Neural crest cell (in vitro differentiated cells): ENCODE data around the gene FOXK2. TPM values are rescaled to one million over a fixed set of nuclear protein-coding genes. Genes with fewer than 3 reads are reported as not detected.

ENCODE experiments used
- DNase-seq: peaks from one replicate; pipeline ENCODE4 v3.0.0; 2021; ENCODE audit warnings: low read depth, mixed read lengths, low spot score
- H3K27ac Mint-ChIP-seq: one replicate; pipeline ENCODE4 v1.8.0; 2021; ENCODE audit warnings: mild to moderate bottlenecking, mixed read lengths; ENCODE audit not compliant: unreplicated experiment
- H3K27me3 Mint-ChIP-seq: 2 replicates; pipeline ENCODE4 v1.8.0; 2021; ENCODE audit warnings: low read depth, mild to moderate bottlenecking, mixed read lengths
- H3K36me3 Mint-ChIP-seq: 2 replicates; pipeline ENCODE4 v1.8.0; 2021; ENCODE audit warnings: low read depth, mild to moderate bottlenecking, mixed read lengths
- H3K4me1 Mint-ChIP-seq: 2 replicates; pipeline ENCODE4 v1.8.0; 2021; ENCODE audit warnings: mixed read lengths
- H3K4me3 Mint-ChIP-seq: one replicate; pipeline ENCODE4 v1.8.0; 2021; ENCODE audit warnings: mild to moderate bottlenecking, mixed read lengths
- H3K9me3 Mint-ChIP-seq: 2 replicates; pipeline ENCODE4 v1.8.0; 2021; ENCODE audit warnings: mixed read lengths
- total RNA-seq: library from RNA; stranded (reverse); gene quantifications from 2 replicates; pipeline ENCODE4 v1.2.1, GENCODE V29; 2021
- TF ChIP-seq, protein P1 (sequence below): fragments of 200-600 bp; sonication (generic); conservative IDR thresholded peaks from 2 replicates; pipeline ENCODE4 v1.5.0; 2021; ENCODE audit warnings: antibody characterized with exemption, mild to moderate bottlenecking

FOXK2 gene
- total RNA-seq, 1 donor from 2014 or later, result 84.3 TPM

DNA sequence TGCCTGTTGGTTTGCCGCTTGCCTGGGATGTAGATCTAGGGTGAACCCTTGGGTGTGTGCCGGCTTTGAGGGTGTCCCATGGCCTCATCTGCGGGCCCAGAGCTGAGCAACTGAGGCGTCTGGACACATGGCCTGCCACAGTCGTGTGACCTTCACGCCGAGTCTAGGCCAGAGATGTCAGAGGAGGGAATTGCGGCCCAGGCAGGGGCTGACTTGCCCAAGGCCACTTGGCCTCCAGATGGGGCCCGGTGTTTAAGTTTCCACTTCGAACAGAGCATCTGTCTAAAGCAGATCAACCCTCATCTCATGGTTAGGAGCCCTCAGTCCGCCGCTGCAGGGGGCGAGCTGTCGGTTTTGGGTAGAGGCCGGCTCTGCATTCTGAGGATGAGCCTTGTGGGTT is 28.0 kb upstream of the FOXK2 start:
- DNase-seq, result no peak
- H3K27me3 Mint-ChIP-seq, result peaks cover 9% of the 10 kb centered on the region
- H3K4me3 Mint-ChIP-seq, result no peak overlapping the region
- peaks cover 12% of the 10 kb centered on the region for H3K4me1 Mint-ChIP-seq
- peaks cover 4% of the 10 kb centered on the region for H3K36me3 Mint-ChIP-seq
- no peaks in the 10 kb centered on the region for H3K9me3 Mint-ChIP-seq
- TF ChIP-seq, protein P1, sequence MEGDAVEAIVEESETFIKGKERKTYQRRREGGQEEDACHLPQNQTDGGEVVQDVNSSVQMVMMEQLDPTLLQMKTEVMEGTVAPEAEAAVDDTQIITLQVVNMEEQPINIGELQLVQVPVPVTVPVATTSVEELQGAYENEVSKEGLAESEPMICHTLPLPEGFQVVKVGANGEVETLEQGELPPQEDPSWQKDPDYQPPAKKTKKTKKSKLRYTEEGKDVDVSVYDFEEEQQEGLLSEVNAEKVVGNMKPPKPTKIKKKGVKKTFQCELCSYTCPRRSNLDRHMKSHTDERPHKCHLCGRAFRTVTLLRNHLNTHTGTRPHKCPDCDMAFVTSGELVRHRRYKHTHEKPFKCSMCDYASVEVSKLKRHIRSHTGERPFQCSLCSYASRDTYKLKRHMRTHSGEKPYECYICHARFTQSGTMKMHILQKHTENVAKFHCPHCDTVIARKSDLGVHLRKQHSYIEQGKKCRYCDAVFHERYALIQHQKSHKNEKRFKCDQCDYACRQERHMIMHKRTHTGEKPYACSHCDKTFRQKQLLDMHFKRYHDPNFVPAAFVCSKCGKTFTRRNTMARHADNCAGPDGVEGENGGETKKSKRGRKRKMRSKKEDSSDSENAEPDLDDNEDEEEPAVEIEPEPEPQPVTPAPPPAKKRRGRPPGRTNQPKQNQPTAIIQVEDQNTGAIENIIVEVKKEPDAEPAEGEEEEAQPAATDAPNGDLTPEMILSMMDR, result no peak
- H3K27ac Mint-ChIP-seq, result peak overlapping the region; percentile 89

DNA sequence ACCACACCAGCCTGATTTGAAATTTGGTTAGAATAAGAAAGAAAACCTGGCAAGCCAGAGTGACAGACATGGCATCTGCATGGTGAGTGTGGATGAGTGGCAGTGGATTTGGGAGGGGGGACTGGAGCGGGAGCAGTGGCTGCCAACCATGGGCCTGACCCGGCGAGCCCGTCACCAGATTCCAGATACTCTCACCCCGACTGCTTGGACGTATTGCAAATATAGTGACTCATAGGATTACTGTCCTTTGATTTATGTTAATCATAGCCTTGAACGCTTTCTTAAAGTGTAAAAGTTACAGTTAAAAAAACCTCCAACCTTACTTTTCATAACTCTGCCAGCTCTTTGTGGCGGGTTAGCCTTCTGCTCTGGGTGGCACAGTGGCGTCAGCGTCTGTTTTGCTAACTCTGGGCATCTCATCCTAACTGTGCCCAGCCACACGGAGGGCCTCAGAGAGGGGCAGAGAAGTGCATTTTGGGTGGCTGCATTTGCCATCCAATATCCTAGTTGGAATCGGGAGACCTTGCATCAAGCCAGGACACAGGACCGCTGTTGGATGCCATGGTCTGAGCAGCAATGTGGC is 26.8 kb upstream of the FOXK2 start:
- Mint-ChIP-seq H3K27ac (no peak overlapping the region), H3K36me3 (peaks cover 4% of the 10 kb centered on the region), H3K4me3 (no peak overlapping the region), H3K9me3 (no peaks in the 10 kb centered on the region), H3K27me3 (peaks cover 12% of the 10 kb centered on the region), H3K4me1 (peaks cover 16% of the 10 kb centered on the region)
- DNase-seq, result no peak
- TF ChIP-seq, protein P1, result no peak

DNA sequence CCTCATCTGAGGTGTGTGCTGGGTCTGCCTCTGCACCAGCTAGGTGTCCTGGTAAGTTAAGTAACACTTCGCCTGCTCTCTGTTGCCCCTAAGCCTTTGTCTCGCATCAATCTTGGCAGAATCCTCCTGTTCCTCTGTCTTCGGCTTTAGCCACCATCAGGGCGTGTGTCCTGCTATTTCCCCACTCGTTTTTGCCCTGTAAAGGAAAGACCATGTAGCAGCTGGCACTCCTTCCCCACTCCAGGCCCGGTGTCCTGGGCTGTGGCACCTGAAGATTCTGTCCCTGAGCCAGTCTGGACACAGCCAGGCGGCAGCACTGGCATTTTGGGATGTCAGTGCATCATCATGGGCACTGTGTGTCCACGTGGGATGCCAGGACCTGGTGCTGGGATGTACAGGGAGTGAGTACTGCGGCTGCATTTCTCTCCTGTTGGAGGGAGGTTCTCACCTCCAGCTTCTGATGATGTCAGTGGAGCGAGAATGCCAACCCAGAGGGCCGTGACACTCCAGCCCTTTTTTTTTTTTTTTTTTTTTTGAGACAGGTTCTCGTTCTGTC is 26.2 kb upstream of the FOXK2 start:
- H3K36me3 Mint-ChIP-seq, result peaks cover 4% of the 10 kb centered on the region
- no peak for DNase-seq
- H3K4me3 Mint-ChIP-seq, result no peak overlapping the region
- peaks cover 21% of the 10 kb centered on the region for H3K4me1 Mint-ChIP-seq
- TF ChIP-seq, protein P1, result no peak
- peaks cover 12% of the 10 kb centered on the region for H3K27me3 Mint-ChIP-seq
- H3K9me3 Mint-ChIP-seq, result no peaks in the 10 kb centered on the region
- no peak overlapping the region for H3K27ac Mint-ChIP-seq

DNA sequence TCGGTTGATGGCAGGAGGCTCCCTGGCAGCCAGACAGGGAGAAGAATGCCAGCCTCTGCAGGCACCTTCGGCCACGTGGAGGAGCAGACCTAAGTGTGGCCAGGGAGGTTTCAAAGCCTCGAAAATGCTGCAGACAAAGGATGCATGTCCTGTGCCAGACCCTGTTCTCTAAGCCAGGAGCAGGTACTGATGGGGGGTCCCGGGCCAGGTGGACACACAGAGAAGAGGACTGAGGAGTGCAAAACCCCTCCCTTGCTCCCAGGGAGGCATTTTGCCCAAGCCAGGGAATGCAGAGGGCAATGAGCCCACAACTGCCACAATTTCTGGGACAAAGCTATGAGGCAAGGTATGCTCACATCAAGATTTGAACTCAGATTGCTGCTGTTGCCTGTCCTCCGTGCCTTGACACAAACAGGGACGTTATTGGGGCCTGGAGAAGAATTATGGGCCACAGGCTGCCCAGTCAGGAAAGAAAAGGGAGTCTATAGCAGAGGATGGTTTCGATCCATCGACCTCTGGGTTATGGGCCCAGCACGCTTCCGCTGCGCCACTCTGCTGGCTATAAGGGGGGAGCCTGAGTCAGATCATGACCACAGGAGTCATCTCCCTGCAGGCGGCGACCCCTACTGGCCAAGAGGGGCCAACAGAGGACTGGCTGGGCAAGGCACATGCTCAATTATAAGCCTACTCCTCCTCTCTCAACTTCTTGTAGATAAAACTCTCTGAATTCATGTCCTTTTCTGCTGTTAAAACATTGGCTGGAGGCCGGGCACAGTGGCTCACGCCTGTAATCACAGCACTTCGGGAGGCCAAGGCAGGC is 25.1 kb upstream of the FOXK2 start:
- H3K4me3 Mint-ChIP-seq, result peak overlapping the region; percentile 93
- peaks cover 12% of the 10 kb centered on the region for H3K27me3 Mint-ChIP-seq
- H3K27ac Mint-ChIP-seq, result peak overlapping the region; percentile 70
- H3K9me3 Mint-ChIP-seq, result no peaks in the 10 kb centered on the region
- DNase-seq, result peak; percentile 89
- peaks cover 21% of the 10 kb centered on the region for H3K4me1 Mint-ChIP-seq
- TF ChIP-seq, protein P1, result peak; percentile 89
- H3K36me3 Mint-ChIP-seq, result peaks cover 4% of the 10 kb centered on the region

DNA sequence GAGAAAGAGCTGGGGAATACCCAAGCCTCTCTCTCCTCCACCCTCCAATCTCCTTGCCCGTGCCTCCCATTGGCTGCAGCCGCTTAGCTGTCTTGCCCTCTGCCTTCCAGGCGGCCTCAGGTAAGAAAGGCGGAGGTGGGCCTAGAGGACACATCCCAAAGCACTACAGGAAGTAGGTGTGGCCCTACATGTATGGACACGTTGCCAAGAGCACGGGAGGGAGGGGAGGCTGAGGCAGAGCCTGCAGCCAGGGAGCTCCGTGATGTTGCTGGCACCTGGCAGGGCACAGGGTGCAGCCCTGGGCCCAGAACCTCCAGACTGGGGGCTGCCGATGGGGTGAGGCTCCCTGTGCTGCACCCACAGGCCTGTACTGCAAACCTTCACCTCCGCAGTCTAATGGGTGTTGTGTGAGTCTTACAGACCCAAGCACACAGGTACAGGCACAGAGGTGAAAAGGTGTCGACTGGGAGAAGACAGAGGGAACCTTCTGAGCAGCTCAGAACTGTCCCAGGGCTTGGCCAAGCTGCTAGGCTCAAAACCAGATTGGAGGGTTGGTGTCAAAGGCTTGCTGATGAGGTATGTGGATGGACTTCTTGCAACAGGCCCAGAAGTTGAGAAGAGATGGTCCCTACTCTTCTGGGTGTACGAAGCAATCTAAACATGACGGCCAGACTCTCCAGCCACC is 23.5 kb upstream of the FOXK2 start:
- TF ChIP-seq, protein P1, result no peak
- H3K4me3 Mint-ChIP-seq, result peak overlapping the region; percentile 74
- peaks cover 4% of the 10 kb centered on the region for H3K36me3 Mint-ChIP-seq
- DNase-seq, result no peak
- H3K9me3 Mint-ChIP-seq, result no peaks in the 10 kb centered on the region
- H3K27ac Mint-ChIP-seq, result no peak overlapping the region
- H3K4me1 Mint-ChIP-seq, result peaks cover 21% of the 10 kb centered on the region
- H3K27me3 Mint-ChIP-seq, result peaks cover 12% of the 10 kb centered on the region
